ENCODE measurements around the gene GPR156.

Gene GPR156

GRCh38 chr3:120196812-120197211, 88.2 kb downstream of the GPR156 start:
- no peak for DNase-seq (ENCODE audit: low read depth in 1 of 2, low spot score in 1 of 2)

GRCh38 chr3:120196333-120196732, 88.7 kb downstream of the GPR156 start:
- no peak for DNase-seq (ENCODE audit: low read depth in 1 of 2, low spot score in 1 of 2)

- DNase-seq (ENCODE audit: low read depth in 1 of 2, low spot score in 1 of 2): no peak
Measured at GRCh38 chr3:120193554-120193953, 91.5 kb downstream of the GPR156 start.

- DNase-seq (ENCODE audit: low read depth in 1 of 2, low spot score in 1 of 2): no peak
Measured at GRCh38 chr3:120192579-120192978, 92.4 kb downstream of the GPR156 start.

GRCh38 chr3:120192159-120192558, 92.9 kb downstream of the GPR156 start:
- no peak for DNase-seq (ENCODE audit: low read depth in 1 of 2, low spot score in 1 of 2)

- no peak for DNase-seq (ENCODE audit: low read depth in 1 of 2, low spot score in 1 of 2)
Measured at GRCh38 chr3:120182613-120183511, 102.2 kb downstream of the GPR156 start.

GRCh38 chr3:120181632-120182031, 103.4 kb downstream of the GPR156 start:
- no peak for DNase-seq (ENCODE audit: low read depth in 1 of 2, low spot score in 1 of 2)

- no peak for DNase-seq (ENCODE audit: low read depth in 1 of 2, low spot score in 1 of 2)
Measured at GRCh38 chr3:120180731-120181412, 104.2 kb downstream of the GPR156 start.

- no peak for DNase-seq (ENCODE audit: low read depth in 1 of 2, low spot score in 1 of 2)
Measured at GRCh38 chr3:120177707-120178306, 107.2 kb downstream of the GPR156 start.

- DNase-seq (ENCODE audit: low read depth in 1 of 2, low spot score in 1 of 2): no peak
Measured at GRCh38 chr3:120177151-120177550, 107.9 kb downstream of the GPR156 start.

GRCh38 chr3:120174811-120175539, 110.0 kb downstream of the GPR156 start:
- no peak for DNase-seq (ENCODE audit: low read depth in 1 of 2, low spot score in 1 of 2)

- DNase-seq (ENCODE audit: low read depth in 1 of 2, low spot score in 1 of 2): no peak
Measured at GRCh38 chr3:120173056-120173675, 111.9 kb downstream of the GPR156 start.

- DNase-seq (ENCODE audit: low read depth in 1 of 2, low spot score in 1 of 2): no peak
Measured at GRCh38 chr3:120172070-120172469, 113.0 kb downstream of the GPR156 start.

GRCh38 chr3:120171134-120171873, 113.7 kb downstream of the GPR156 start:
- no peak for DNase-seq (ENCODE audit: low read depth in 1 of 2, low spot score in 1 of 2)

GRCh38 chr3:120170223-120170622, 114.8 kb downstream of the GPR156 start:
- no peak for DNase-seq (ENCODE audit: low read depth in 1 of 2, low spot score in 1 of 2)

- no peak for DNase-seq (ENCODE audit: low read depth in 1 of 2, low spot score in 1 of 2)
Measured at GRCh38 chr3:120169407-120169806, 115.6 kb downstream of the GPR156 start.

GRCh38 chr3:120168611-120169010, 116.4 kb downstream of the GPR156 start:
- no peak for DNase-seq (ENCODE audit: low read depth in 1 of 2, low spot score in 1 of 2)

- no peak for DNase-seq (ENCODE audit: low read depth in 1 of 2, low spot score in 1 of 2)
Measured at GRCh38 chr3:120168038-120168437, 117.0 kb downstream of the GPR156 start.

- no peak for DNase-seq (ENCODE audit: low read depth in 1 of 2, low spot score in 1 of 2)
Measured at GRCh38 chr3:120167488-120167887, 117.5 kb downstream of the GPR156 start.

GRCh38 chr3:120163816-120164215, 121.2 kb downstream of the GPR156 start:
- no peak for DNase-seq (ENCODE audit: low read depth in 1 of 2, low spot score in 1 of 2)
